IPS-11a (cell line): ENCODE results near the gene NUDT1.

ENCODE experiments used
- H3K4me3 ChIP-seq: one replicate; pipeline ENCODE4 v1.5.1; 2013; ENCODE audit warnings: low read depth, low read length, control low read depth

Gene NUDT1

DNA sequence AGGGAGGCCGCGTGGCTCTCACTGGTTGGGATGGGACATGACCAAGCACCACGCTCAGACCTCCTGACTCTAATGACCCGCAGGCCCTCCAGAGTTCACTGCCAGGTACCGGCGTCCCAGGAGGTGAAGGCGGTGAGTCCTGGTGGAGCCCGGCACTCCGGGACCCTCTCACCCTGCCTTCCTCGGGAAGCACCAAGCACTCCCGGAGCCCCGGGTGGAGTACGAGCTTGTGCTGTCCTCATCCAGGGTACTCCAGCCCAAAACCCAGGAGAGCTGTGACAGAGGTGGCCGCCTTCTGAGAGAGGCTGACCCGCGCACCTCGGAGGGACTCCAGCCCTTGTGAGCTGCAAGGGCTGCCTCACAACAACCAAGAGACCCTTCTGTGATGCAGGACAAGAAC is 18.7 kb upstream of the NUDT1 start:
- no peak overlapping the region for H3K4me3 ChIP-seq

DNA sequence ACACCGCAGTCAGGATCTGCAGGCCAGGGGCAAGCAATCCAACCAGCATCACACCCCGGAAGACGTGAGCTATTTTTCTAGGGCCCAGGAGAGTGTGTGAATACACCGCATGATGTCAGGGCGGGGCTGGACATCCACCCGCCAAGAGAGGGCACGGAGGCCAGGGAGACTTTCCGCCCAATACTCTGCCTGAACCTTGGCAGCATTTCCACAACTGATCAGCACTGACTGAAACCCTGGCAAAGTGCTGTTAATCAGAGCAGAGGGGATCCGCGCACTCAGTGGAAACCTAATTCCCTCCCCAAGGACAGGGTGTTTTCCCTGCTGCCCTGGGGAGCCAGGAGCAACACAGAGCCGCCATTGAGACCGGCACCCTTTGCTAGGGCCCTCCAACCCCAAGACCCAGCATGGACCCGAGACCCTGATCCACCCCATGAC is 17.5 kb upstream of the NUDT1 start:
- no peak overlapping the region for H3K4me3 ChIP-seq

DNA sequence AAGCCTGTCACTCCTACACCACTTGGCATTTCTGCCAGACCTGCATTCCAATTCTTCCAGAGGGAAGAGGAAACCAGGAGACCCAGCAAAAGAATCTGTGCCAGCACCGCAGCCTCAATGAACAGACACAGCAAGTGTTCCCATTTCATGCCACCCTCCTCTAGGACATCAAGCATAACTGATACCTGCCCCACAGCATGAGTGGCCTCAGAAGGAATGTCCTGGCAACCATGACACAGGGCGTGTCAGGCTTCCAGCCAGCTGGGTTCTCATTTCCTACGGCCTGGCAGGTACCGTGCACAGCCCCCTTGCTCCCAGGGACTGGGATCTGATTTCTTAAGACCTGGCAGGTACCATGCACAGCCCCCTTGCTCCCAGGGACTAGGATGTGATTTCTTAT is 17.1 kb upstream of the NUDT1 start:
- H3K4me3 ChIP-seq, result no peak overlapping the region

DNA sequence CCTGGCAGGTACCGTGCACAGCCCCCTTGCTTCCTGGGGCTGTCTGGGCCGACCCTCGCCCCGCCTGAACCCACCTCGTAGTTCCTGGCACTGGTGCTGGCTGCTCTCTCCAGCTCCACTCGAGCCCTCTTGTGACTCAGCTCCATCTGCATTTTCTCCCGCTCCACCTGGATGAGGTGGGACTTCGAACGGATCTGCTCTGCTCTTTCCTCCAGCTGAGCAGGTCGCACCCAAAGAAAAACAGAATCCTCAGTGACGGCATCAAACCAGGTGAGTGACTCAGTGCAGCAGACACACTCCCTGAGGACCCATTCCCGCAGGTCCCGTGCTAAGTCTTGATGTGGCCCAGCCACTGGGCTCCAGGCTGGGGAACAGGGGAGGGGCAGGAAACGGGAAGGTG is 16.7 kb upstream of the NUDT1 start:
- H3K4me3 ChIP-seq, result no peak overlapping the region

DNA sequence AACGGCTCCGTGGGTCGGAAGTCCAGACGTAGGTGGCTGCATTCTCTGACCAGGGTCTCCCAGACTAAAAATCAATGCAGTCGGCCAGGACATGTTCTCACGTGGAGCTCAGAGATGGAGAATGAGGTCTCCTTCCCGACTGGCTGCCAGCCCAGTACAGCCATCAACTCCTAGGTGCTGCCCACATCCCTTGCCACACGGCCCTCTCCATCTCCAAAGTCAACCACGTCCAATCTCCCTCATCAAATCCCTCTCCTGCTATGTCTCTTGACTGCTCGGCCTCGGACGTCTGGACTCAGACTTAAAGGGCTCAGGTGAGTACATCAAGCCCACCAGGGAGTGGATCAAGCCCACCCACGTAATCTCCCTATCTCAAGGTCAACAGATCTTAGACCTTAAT is 16.2 kb upstream of the NUDT1 start:
- no peak overlapping the region for H3K4me3 ChIP-seq

DNA sequence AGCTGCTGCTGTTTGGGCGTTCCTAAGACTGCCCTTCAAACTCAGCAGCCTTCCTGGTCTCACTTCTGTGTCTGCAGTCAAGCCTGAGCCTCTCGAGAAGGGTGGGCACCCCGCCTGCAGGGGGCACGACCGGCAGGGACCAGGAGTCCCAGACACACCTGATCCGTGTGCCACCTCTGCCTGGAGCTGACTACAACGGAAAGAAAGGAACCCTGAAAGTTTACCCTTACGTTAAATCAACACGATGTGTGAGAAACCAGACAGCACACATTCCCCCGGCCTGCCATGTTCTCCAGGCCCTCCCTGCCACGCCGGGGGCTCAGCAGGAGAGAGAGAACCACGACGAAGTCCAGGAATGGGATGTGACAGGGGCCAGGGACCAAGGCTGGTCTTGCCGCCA is 14.3 kb upstream of the NUDT1 start:
- H3K4me3 ChIP-seq, result no peak overlapping the region

DNA sequence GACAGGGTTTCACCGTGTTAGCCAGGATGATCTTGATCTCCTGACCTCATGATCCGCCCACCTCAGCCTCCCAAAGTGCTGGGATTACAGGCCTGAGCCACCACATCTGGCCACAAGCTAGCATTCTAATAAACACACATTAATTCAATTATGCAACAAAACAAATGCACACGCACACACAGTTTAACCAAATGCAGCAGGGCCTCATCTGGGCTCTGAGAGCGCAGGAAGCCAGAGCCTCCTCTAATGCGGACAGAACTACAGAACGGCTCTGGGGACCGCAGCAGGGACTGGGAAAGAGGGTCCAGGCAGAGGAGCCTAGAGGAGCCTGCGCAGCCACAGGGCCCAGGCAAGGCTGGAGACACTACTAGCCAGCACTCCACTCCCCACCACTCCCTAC is 13.1 kb upstream of the NUDT1 start:
- no peak overlapping the region for H3K4me3 ChIP-seq

DNA sequence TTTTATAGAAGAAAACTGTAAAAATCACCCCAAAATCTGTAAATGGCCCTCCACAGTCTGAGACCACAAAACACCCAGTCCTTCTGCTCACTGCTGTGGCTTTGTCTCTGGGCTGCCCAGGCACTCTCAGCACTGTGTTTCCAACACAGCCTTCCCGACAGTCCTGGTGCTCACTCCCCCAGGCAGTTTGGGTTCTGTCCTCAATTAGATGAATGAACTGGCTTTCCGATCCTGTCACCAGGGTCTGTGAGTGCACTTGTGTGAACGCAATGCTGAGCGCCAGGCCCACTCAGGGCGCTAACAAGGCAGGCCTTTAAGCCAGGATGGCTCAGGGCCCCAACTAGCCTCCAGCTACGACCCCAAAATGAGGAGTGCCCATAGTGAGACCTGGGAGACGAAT is 12.6 kb upstream of the NUDT1 start:
- H3K4me3 ChIP-seq, result no peak overlapping the region

DNA sequence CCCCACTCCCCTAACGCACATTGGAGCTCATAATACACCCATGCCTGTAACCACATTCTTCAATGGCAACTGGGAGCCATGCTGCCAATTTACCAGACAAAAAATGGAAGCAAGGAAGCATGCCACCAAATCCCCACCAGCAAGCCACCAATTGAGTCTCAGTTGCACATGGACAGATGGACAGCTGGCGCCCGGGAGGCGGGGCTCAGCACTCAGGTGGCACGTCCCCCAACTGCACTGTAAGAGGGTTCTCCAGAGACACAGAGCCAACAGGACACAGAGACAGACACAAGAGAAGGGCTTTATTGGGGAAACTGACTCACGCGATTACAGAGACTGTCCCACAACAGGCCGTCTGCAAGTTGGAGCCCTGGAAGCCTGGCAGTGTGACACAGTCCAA is 11.8 kb upstream of the NUDT1 start:
- H3K4me3 ChIP-seq, result no peak overlapping the region

DNA sequence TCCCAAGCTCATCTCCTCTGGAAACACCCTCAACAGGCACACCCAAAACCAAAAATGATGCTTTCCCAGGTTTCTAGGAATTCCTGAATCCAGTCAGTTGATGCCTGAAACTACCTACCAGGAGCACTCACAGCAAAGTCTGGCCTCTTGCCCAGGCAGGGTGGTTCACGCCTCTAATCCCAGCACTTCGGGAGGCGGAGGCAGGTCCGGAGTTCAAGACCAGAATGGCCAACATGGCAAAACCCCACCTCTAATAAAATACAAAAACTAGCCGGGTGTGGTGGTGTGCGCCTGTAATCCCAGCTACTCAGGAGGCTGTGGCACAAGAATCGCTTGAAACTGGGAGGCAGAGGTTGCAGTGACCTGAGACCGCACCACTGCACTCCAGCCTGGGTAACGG is 11.1 kb upstream of the NUDT1 start:
- H3K4me3 ChIP-seq, result no peak overlapping the region

DNA sequence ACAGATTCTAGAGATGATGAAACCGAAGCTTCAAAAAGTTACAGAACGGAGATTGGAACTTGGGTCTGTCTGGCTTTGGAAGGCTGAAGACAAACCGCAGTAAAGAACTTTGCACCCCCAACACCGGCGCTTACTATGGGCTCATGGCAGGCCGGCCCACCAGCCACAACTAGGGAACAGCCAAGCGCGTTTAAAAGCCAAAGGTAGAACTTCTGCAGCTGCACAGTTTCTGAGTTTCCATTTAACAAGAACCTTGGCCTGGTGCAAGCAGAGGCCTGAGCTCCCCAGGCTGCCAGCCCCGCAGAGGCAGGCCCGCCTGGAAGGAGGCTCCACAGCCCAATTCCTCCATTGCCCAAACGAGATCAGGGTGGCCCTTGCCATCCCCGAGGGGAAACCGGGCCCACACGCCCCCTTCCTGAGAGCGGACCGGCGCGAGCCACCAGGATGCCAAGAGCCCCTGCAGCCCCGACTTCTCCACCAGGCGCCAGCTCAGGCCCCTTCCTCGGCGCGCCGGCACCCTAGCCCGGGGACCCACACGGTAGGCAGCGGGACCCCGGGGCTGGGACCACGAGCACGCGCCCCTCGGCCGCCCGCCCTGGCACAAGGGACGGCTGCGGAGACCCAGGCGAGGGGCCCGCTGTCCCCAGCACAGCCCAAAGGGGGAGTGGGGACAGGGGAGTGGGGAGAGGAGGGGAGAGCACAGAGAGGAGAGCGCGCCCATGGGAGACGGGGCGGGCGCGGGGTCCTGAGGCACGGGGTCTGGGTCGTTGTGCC is 9.8 kb upstream of the NUDT1 start:
- peak overlapping the region; percentile 56 for H3K4me3 ChIP-seq

DNA sequence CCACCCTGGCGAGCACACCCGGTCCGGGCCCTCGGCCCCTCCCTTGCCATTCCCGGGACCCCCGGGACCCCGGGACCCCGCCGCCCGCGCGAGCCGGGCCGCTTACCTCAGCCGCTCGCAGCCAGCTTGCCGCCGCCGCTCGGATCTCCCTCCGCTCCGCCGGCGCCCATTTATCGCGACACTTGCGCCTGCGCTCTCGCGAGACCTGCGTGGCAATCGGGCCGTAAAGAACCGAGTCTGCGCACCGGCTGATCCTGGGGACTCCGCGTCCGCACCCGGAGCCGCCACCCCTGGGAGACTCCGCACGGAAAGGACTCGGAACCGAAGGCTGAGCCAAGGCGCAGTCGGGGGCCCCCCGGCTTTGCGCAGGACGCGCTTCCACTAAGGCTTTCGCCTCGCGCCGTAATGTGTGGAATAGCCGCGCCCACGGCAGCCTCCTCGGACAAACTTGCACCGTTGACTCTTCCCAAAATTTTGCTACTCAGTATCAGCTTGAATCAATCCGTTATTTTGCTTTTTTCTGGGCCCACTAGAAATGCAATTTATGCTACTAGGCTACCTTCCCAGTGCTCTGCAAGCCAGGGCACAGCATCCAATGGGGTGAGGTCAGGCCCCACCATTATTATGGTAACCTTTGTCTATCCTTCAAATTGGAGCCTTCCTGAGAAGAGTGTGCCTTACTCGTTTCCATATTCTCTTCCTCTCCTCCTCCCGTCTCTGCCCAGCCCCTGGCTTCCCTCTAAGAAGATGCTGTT is 9.1 kb upstream of the NUDT1 start, which contains the start of gene MAD1L1:
TSS of gene MAD1L1 (minus strand) at position 180 of the 755 bp plus-strand sequence. CDS start 2,812 bp downstream, outside the sequence.
- H3K4me3 ChIP-seq, result peak within 1 kb of the TSS; percentile 56

DNA sequence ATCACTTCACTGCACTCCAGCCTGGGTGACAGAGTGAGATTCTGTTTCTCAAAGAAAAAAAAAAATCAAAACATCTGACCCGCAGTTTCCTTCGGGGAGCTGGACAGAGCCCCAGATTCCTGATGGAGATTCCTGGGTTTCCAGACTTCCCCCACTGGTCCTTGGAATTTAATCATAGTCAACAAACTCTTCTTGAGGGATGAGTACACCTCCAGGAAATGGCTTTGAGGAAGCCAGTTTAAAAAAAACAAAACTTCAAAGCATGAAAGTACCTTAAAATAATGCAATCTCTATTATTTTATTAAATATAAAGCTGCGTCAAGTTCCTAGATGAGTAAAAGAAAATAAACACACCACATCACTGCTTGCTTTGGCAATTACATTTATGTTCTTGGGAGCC is 8.1 kb upstream of the NUDT1 start:
- no peak overlapping the region for H3K4me3 ChIP-seq

DNA sequence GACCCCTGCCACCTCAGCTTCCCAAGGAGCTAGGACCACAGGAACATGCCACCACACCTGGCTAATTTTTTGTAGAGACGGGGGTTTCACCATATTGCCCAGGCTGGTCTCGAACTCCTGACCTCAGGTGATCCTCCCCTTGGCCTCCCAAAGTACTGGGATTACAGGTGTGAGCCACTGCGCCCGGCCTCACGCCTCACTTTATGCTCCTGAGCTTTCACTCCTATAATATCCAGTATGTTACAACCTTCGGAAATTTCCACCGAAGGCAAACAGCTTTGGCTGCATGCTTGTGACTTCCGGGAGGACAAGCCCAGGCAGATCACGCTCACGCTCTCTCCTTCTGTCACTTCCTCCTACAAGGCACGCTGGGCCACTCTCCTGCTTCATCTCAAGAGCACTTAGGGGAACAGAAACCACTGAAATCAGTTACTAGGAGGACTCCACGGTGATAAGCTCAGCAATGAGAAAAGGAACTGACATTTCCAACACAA is 4.9 kb upstream of the NUDT1 start:
- H3K4me3 ChIP-seq, result no peak overlapping the region

DNA sequence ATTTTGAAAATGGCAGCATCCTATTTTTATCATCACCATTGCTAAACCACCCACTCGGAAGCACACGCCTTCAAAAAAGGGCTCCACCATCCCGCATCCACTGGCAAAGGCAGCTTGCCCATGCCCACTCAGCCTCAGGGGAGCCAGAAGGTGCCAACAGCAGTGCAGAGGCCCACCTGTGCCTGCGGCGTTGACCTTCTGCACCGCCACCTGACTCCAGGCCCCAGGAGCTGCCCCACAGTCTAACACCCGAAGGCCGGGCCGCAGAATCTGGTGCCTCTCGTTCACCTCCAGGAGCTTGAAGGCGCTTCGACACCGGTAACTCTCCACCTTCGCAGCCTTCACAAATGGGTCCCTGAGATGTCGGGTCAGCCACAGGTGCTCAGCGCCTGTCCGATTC is 2.8 kb upstream of the NUDT1 start:
- no peak overlapping the region for H3K4me3 ChIP-seq

DNA sequence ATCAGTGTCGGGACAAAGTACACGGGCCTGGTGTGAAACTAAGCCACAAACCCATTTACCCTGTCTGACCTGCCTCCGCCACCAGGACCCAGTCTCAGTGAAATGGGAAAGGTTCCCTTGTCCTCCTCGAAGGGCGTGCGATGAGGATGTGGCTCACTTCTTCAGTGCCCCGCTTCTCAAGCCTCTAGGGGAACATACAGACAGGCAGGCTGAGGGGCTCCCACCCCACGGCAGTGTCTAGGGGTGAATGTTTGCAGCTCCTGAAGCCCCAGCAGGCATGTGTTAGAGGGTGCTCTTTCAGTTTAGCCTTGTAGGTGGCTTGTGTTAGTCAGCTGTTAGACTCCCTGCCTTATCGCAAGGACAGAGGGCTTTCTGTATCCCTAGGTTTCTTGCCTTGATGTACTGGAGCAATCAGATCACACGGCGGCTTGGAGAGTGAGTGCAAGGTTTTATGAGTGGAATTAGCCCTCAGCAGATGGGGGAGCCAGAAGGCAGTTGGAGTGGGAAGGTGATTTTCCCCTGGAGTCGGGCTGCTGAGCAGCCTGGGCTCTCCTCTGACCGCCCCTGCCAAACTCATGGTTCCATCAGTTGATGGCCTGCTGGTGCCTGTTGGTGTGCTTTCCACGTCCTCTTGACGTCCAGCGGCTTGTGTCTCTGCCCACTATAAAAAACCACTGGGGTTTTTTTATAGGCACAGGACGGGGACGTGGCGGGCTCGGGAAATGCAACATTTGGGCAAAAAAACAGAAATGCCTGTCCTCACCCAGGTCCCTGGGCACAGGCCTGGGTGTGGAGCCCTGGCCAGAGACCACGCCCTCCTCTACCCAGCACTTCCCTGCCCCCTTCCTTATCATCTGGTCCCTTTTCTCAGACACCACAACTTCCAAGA is 759 bp downstream of the NUDT1 start:
- H3K4me3 ChIP-seq, result peak overlapping the region; percentile 88

DNA sequence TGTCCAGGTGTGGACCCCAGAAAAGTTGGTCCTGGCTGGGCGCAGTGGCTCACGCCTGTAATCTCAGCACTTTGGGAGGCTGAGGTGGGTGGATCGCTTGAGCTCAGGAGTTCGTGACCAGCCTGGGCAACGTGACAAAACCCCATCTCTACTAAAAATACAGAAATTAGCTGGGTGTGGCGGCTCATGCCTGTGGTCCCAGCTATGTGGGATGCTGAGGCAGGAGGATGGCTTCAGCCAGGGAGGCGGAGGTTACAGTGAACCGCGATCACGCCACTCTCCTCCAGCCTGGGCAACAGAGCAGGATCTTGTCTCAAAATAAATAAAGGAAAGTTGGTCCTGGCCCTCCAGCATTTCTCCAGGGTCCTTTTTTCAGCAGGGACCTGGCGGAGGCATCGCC is 1.4 kb downstream of the NUDT1 start:
- no peak overlapping the region for H3K4me3 ChIP-seq

DNA sequence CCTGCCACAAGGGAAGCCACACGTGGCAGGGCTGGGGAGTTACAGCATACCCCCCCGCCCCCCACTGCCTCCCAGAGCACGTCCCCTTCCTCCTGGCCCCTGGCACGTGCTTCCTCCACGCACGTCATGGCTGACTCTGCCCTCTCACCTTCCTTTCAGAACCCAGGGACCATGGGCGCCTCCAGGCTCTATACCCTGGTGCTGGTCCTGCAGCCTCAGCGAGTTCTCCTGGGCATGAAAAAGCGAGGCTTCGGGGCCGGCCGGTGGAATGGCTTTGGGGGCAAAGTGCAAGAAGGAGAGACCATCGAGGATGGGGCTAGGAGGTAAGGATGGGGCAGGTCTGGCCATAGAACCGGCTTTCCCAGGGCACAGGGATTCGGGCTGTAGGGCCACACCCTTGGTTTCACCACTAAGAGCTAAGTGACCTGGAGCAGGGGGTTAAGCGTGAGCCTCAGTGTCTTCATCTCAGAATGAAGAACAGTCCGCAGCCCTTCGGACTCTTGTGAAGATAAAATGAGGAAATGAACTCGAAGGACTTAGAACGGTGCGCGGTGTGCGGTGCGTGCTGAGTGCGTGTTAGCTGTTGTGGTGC is 2.5 kb downstream of the NUDT1 start:
- H3K4me3 ChIP-seq, result no peak overlapping the region

DNA sequence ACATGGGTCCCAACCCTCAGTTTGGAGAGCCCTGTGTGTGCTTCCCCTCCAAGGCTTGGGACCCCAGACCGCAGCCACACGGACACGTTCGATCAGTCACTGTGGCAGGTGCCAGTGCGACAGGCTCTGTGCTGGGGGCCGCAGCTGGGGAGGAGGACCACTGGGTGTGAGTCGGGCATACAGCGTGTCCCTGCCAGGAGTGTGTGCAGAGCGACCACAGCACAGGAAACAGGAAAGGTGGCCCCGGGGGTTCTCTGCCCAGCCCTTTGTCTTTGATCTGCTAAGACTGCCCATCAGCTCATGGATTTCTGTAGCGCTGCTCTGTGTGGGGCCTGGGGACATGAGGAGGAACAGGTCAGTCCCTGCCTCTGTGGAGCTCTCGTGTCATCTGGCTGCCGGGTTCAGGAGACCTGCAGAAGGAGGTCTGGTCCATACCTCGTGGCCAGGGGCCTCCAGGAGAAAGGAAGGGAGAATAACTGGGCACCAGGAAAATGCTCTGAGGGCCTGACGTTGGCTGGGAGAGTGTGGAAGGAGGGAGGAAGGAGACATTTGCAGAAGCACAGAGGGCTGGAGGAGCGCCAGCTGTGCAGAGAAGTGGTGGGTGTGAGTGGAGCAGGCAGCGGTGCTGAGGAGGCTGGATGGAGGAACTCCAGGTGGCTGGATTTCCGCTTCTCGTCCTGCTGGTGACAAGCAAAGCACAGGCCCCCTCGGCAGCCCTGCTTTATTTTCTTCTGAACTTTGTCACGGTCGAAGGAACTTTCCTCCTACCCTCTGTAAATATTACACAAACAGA is 4.1 kb downstream of the NUDT1 start:
- H3K4me3 ChIP-seq, result no peak overlapping the region
